ENCODE results near the gene MET.

DNA sequence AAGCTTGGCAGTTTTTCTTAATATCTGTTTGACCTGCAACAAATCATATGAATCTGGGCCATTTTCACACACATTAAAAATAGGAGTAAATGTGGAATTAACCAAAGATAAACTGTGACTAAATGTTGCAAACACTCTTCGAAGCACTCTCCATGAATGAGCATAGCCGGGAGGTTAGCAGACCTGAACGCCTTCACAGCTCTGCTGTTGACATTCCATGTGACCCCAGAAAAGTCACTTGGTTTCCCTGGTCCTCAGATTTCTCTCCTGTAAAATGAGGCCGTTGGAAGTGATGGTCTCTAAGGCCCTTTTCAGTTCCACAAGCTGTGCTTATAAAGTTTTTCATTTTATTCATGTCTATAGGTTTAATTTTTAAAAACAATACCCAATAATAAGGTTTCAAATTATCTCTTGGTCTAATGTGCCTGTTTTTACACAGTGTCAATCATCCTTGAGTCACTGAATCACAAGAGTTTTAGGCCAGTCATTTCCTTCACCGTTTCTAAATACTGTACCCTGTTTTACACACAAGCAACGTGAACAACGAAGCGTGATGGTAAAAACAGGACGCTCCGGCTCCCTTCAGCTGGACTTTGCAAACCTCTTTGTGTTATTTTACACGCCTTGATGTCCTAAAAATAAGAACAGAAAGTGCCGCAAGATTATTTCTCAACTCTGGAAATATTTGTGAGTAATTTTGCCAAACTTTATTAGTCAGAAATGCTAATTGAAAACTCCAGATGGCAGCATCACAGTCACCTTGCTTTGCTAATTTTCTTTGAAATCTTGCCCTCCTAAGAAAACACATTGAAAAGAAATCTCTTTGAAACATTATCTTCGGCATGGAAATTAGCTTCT is 38.6 kb upstream of the MET start:
- TF ChIP-seq CTCF (IDR thresholded peaks at IDR 0.05) = no peak
- peak in 1 of 2 donors; percentile 82 for TF ChIP-seq POLR2AphosphoS5 (IDR thresholded peaks at IDR 0.05; ENCODE audit: insufficient read depth in 1 of 2, low read depth in 1 of 2)
- TF ChIP-seq POLR2A (IDR thresholded peaks at IDR 0.05) = no peak
